ENCODE measurements around the gene ECM1.

DNA sequence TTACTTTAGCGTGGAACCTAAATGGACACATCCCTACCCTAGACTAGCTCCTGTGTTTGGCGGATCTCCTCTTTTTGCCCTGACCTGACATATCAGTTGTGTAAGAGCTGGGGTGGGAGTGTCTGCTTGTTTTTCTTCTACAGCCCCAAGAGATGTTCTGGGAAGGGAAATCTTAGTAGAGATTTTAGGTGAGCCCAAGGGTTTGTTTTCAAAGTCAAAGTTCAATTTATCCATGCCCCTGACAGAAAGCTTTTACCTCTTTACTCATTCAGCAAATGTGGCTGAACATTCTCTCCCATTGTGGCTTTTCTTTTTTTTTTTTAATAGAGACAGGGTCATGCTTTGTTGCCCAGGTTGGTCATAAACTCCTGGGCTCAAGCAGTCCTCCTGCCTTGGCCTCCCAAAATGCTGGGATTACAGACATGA lies 28.0 kb upstream of the ECM1 start:
- TF ChIP-seq NFIC (IDR thresholded peaks at IDR 0.05): no peak
- TF ChIP-seq, protein P1, sequence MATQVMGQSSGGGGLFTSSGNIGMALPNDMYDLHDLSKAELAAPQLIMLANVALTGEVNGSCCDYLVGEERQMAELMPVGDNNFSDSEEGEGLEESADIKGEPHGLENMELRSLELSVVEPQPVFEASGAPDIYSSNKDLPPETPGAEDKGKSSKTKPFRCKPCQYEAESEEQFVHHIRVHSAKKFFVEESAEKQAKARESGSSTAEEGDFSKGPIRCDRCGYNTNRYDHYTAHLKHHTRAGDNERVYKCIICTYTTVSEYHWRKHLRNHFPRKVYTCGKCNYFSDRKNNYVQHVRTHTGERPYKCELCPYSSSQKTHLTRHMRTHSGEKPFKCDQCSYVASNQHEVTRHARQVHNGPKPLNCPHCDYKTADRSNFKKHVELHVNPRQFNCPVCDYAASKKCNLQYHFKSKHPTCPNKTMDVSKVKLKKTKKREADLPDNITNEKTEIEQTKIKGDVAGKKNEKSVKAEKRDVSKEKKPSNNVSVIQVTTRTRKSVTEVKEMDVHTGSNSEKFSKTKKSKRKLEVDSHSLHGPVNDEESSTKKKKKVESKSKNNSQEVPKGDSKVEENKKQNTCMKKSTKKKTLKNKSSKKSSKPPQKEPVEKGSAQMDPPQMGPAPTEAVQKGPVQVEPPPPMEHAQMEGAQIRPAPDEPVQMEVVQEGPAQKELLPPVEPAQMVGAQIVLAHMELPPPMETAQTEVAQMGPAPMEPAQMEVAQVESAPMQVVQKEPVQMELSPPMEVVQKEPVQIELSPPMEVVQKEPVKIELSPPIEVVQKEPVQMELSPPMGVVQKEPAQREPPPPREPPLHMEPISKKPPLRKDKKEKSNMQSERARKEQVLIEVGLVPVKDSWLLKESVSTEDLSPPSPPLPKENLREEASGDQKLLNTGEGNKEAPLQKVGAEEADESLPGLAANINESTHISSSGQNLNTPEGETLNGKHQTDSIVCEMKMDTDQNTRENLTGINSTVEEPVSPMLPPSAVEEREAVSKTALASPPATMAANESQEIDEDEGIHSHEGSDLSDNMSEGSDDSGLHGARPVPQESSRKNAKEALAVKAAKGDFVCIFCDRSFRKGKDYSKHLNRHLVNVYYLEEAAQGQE (IDR thresholded peaks at IDR 0.05; ENCODE audit: low read depth): no peak
- TF ChIP-seq EP300 (IDR thresholded peaks at IDR 0.05; ENCODE audit: borderline replicate concordance): no peak
- TF ChIP-seq, protein P2, sequence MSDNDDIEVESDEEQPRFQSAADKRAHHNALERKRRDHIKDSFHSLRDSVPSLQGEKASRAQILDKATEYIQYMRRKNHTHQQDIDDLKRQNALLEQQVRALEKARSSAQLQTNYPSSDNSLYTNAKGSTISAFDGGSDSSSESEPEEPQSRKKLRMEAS (IDR thresholded peaks at IDR 0.05): no peak
- TF ChIP-seq RAD21 (IDR thresholded peaks at IDR 0.05; ENCODE audit: low read depth): no peak
- TF ChIP-seq CEBPB (IDR thresholded peaks at IDR 0.05): no peak
- no peak for TF ChIP-seq FOXM1 (IDR thresholded peaks at IDR 0.05; ENCODE audit: borderline replicate concordance, low read depth)
- no peak for TF ChIP-seq EGR1 (IDR thresholded peaks at IDR 0.05)
- no peak for TF ChIP-seq ZBTB7A (IDR thresholded peaks at IDR 0.05; ENCODE audit: low read depth)
- no peak for TF ChIP-seq TCF12 (IDR thresholded peaks at IDR 0.05; ENCODE audit: low read depth)
